NCI-H460 (cell line): ENCODE measurements around the gene ZNF519. TPM values are rescaled to one million over a fixed set of nuclear protein-coding genes. Genes with fewer than 3 reads are reported as not detected.

ENCODE experiments used
- DNase-seq: peaks from one replicate; pipeline ENCODE4 v3.0.0-alpha.2; 2016; ENCODE audit warnings: low read depth; ENCODE audit errors: extremely low read depth
- total RNA-seq: library from RNA; depleted of rRNA; stranded (reverse); fragments of >200 nt; shearing (Covaris generic); gene quantifications from 2 replicates; pipeline ENCODE4 v1.2.3, GENCODE V29; 2014; rRNA removed

The ZNF519 gene
- total RNA-seq, 1 experiment from 2014 or later, result 5.5 TPM

DNA sequence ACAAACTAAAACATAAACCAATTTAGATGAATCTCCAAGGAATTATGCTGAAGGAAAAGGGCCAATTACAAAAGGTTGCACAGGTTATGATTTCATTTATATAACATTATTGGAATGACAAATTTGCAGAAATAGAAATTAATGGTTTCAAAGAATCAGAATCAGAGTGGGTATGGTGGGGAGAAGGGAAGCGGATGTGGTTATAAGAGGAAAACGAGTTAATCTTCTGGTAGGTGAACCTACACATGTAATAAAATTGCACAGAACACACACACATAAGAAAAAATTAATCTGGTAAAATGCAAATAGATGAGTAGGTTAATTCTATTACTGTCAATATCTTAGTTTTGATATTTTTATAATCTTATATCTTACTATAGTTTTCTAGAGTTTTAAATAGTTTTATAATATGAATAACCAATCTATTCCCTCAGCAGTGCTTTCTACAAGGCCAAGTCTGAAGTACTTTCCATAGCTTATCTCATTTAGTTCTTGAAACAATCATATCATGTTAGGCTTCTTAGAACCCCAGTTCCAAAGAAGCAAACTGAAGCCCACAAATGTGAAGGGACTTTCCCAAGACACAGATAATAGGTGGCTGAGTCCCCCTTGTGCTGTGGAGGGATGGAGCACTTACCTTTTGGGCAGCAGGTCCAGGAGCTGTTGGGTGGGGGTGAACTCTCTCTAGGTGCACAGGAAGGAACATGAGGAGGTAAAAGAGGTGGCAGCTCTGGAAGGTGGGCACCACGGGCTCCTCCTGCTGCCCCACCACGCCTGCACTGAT lies 31.5 kb downstream of the ZNF519 start:
- no peak for DNase-seq

DNA sequence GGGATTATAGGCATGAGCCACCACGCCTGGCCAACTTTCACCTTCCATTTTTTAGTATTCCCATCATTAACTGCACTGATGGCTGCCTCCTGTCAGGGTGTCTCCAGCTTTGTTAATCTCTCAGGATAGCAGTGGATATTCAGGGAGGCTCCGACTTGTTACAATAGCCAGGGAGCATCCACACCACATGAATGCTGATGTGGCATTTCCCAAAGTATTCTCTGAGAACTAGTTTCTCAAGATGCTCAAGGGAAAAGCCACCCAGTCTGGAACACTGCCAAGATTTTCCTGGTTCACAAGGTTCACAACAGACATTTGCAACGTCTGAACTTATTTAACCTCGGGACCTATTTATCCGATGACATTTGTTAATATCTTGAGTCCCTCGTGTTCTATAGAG lies 33.8 kb downstream of the ZNF519 start:
- no peak for DNase-seq

DNA sequence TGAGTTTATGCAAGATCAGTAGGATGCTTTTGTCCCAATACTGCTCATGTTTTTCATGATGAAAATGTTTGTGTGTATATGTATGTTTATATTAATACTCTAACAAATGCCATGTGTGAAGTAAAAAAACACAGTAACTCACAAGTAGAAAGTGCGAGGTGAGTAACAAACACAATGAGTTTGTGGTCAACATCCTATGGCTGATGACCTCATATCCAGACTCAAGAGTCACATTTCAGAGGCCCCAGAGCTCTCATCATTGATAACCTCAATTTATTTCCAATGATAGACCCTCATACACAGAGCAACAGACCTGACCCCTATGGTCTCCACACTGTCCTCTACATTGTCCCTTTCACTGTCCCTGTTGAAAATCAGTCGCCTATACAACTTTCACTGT lies 34.5 kb downstream of the ZNF519 start:
- DNase-seq, result no peak

DNA sequence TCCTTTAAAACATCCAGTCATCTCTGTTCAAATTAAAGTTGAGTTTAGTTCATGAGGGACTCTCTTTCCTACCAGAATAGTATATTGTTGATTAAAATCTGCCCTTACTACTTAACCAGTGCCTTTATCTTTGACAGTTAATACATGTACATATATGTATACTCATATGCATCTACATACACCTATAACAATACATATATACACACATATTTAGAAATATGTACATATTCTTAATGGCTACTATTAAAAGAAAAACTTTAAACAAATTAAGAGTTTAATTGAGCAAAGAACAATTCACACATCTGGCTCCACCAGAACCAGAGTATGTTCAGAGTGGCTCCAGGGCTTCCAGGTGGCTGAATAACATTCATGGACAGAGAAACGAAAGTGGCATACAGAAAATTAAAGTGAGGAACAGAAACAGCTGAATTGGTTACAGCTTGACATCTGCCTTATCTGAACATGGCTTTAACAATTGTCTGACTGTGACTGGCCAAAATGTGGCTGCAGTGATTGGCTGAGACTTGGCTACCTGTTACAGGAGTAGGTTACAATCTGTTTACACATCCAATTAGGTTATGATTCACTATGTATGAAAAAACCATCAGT lies 38.8 kb downstream of the ZNF519 start:
- no peak for DNase-seq

GRCh38 chr18:14092625-14093306 lies 39.5 kb downstream of the ZNF519 start:
- DNase-seq, result no peak

DNA sequence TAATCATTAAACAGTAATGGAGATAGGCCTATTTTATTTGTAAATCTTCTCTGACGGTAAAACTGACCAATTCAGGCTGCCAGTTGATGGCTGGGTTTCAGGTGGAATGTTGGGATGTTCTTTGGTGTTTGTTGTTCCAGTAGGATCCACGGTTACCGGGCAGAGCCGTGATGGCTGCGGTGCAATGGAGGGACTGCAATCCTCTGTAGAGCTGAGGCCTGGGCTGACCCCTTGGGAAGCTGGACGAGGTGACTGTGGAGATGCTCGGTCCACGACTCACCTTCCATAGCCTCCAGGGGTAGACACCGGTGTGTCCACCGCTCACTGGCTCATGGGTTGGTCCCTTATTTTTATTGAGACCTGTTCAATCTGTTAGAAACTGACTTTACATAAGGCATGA lies 42.5 kb downstream of the ZNF519 start:
- no peak for DNase-seq

GRCh38 chr18:14089191-14089590 lies 43.0 kb downstream of the ZNF519 start:
- DNase-seq, result no peak

- DNase-seq, result peak; percentile 21
These were observed 45.6 kb downstream of the ZNF519 start for GRCh38 chr18:14086458-14087231.

DNA sequence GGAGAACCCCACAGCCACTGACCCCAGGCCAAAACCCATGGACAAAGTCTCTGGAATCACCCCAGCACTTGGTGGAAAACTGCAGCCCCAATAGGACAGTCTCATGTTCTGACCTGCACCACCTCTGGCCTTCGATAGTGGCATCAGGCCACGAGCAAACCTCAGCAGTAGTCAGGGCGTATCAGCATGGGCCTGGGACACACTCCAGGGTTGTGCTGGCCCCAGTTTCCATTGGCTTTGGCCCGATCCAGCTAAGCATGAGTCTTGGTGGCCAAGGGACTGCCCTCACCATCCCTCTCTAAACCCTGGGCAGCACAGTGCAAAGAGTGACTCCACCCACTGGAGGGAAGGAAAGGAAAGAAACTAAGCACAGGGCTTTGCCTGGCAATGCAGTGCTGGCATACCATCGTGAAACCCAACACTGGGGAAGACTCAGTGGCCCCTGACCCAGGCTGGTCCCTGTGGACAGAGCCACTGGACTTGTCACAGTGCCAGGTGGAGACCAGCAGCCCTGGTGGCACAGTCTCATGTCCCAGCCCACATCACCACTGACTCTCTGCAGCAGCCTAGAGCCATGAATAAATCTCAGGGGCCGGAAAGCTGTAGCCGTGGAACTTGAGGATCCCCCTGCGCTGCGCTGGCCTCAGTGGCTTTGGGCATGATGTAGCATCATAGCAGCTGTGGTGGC lies 46.3 kb downstream of the ZNF519 start:
- DNase-seq, result no peak

DNA sequence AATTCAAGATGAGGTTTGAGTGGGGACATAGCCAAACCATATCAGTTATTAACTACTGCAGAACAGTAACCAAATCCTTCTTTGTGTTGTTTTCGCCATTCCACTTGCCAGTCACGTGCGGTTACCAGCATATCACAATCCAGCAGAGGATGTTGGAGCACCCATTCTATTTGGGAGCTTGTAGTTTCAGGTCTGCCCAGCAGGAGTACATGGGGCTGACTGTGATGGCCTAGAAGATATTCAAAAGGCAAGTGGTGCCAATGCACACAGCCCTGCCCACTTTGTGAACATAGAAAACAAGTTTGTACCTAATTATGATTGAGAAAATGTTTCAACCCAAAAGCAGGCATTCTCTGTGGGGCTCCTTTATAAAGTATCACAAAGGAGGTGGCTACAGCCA lies 57.0 kb downstream of the ZNF519 start:
- no peak for DNase-seq

GRCh38 chr18:14074187-14074586 lies 58.0 kb downstream of the ZNF519 start:
- no peak for DNase-seq

DNA sequence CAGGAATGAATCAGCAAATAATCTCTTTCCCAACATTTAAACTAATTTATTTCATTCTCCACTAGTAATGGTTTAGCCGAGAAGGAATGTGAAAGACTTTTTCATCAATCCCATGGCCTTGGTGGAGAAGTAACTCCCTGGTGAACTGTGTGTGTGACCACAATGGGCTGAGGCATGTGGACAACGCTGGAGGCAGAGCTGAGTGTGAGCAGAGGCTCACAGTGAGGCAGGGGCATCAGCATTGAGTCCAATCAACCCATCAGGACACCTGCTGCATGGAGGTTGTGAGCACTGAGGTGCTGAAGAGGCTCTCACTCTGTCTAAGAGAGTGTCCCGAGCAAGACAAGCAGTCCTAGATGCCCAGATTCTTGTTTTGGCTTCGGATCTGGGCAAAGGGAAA lies 78.6 kb downstream of the ZNF519 start:
- no peak for DNase-seq

Other genes with a start within 250 kb of the ZNF519 start
- not detected in 2 replicates for gene MC2R, start 216.9 kb downstream of the ZNF519 start, total RNA-seq